ENCODE results near the gene ACOT12. TPM values are rescaled to one million over a fixed set of nuclear protein-coding genes. Genes with fewer than 3 reads are reported as not detected.

Gene ACOT12
- total and polyA plus RNA-seq, 2 donors (not counting 3 experiments of a cell fraction or from before 2014, with no cell fraction given), result not detected

DNA sequence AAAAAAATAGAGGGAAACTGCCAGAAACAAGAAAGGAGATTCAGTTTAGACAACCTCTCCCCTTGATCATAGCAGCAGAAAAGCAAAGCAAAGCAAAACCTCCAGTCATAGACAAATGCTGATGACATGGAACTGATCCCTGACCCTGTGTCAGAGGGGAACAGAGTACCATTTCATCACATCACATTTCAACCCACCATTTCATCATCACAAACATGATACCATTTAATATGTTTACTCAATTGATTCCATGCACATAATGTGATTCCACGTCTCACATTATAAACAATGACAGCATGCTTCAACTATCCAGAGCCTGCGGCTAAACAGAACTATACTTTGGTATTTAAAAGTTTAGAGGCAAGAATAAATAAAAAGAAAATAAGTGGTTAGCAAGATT, 28.7 kb upstream of the ACOT12 start:
- H3K79me2 ChIP-seq (ENCODE audit: control insufficient read depth, insufficient read depth, low read length), result no peaks in the 10 kb centered on the region
- no peak overlapping the region for H2AFZ ChIP-seq (ENCODE audit: low read depth, low read length)
- no TSS peak for BruUV-seq (replicated peaks)
- DNase-seq (ENCODE audit: low read depth, low spot score) (no peak), FAIRE-seq (no peak)
- no peak overlapping the region for H3K4me3 ChIP-seq (replicated peaks in 1 of 3; ENCODE audit: insufficient read depth in 1 of 3, low read depth in 1 of 3, low read length in 3 of 3)
- TF ChIP-seq, protein P1, sequence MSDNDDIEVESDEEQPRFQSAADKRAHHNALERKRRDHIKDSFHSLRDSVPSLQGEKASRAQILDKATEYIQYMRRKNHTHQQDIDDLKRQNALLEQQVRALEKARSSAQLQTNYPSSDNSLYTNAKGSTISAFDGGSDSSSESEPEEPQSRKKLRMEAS (IDR thresholded peaks at IDR 0.05; ENCODE audit: insufficient read depth, insufficient read length), result no peak
- TF ChIP-seq JUN (IDR thresholded peaks at IDR 0.05; ENCODE audit: borderline replicate concordance, insufficient read depth, insufficient read length, low read depth) (no peak), FOS (IDR thresholded peaks at IDR 0.05; ENCODE audit: borderline replicate concordance, insufficient read depth, low read length) (no peak), POLR2AphosphoS5 (IDR thresholded peaks at IDR 0.05; ENCODE audit: insufficient read depth, low read depth, low read length) (no peak), EZH2 (IDR thresholded peaks at IDR 0.05; ENCODE audit: borderline replicate concordance, low read depth, low read length, severe bottlenecking) (no peak), POLR2A (IDR thresholded peaks at IDR 0.05; ENCODE audit: low read depth, low read length) (no peak), GATA2 (IDR thresholded peaks at IDR 0.05; ENCODE audit: insufficient read depth, insufficient read length, low read depth, low read length) (no peak), MYC (IDR thresholded peaks at IDR 0.05; ENCODE audit: low read depth, low read length) (no peak)
- TF ChIP-seq, protein P2, sequence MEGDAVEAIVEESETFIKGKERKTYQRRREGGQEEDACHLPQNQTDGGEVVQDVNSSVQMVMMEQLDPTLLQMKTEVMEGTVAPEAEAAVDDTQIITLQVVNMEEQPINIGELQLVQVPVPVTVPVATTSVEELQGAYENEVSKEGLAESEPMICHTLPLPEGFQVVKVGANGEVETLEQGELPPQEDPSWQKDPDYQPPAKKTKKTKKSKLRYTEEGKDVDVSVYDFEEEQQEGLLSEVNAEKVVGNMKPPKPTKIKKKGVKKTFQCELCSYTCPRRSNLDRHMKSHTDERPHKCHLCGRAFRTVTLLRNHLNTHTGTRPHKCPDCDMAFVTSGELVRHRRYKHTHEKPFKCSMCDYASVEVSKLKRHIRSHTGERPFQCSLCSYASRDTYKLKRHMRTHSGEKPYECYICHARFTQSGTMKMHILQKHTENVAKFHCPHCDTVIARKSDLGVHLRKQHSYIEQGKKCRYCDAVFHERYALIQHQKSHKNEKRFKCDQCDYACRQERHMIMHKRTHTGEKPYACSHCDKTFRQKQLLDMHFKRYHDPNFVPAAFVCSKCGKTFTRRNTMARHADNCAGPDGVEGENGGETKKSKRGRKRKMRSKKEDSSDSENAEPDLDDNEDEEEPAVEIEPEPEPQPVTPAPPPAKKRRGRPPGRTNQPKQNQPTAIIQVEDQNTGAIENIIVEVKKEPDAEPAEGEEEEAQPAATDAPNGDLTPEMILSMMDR (IDR thresholded peaks at IDR 0.05; ENCODE audit: extremely low read depth in 1 of 2, insufficient read depth in 1 of 2, low read depth in 1 of 2, low read length in 2 of 2), result no peak
- H4K20me1 ChIP-seq (replicated peaks; ENCODE audit: control insufficient read depth, extremely low read depth, insufficient read depth, low read length), result no peaks in the 10 kb centered on the region
- ChIA-PET CTCF (interaction anchor here (0.7 to 6.6 kb wide), 2 partner anchors 84 to 742 kb away, joined by 3 to 83 read pairs; no protein-coding TSS in a partner anchor), POLR2A (no interaction called here)
- no peak overlapping the region for H3K27ac ChIP-seq (ENCODE audit: insufficient read depth, low read depth, low read length)
- no peaks in the 10 kb centered on the region for H3K9me1 ChIP-seq (replicated peaks; ENCODE audit: control insufficient read depth, extremely low read depth, insufficient read depth, low read length)
- H3K36me3 ChIP-seq (ENCODE audit: control insufficient read depth in 2 of 2, extremely low read depth in 1 of 2, insufficient read depth in 2 of 2, low read length in 2 of 2), result no peaks in the 10 kb centered on the region
- no peaks in the 10 kb centered on the region for H3K9me3 ChIP-seq (replicated peaks; ENCODE audit: control insufficient read depth, insufficient read depth, low read length)
- peaks cover 28% of the 10 kb centered on the region for H3K4me1 ChIP-seq (ENCODE audit: control insufficient read depth, extremely low read depth, insufficient read depth, low read length)
- no peak overlapping the region for H3K4me2 ChIP-seq (ENCODE audit: insufficient read depth, low read length)
- H3K27me3 ChIP-seq (ENCODE audit: control insufficient read depth in 2 of 2, insufficient read depth in 2 of 2, low read length in 2 of 2), result no peaks in the 10 kb centered on the region
- intact Hi-C loops (cut with micrococcal nuclease) (loop anchor here (10.0 kb wide), 1 partner anchor 842 kb away; no protein-coding TSS in a partner anchor), dilution Hi-C loops (cut with MboI; ENCODE audit: extremely low pct_ligation_motif_present, low sequenced_read_pairs) (no loop called here)
- no peak overlapping the region for H3K9ac ChIP-seq (replicated peaks; ENCODE audit: extremely low read depth, insufficient read depth, low read length)
